Sigmoid colon (tissue), 4 donors: ENCODE data around the gene BCL7A.

Experiments used
- POLR2A ChIP-seq, 2 donors: fragments of 450-650 bp; IDR thresholded peaks; one replicate each; pipeline ENCODE4 v1.6.1; 2016; ENCODE audit warnings: antibody characterized with exemption in 2 of 2, mild to moderate bottlenecking in 2 of 2, moderate library complexity in 2 of 2
- POLR2AphosphoS5 ChIP-seq, 4 donors: sonication (generic); formaldehyde crosslinking; IDR thresholded peaks; one replicate each; pipeline ENCODE4 v1.6.1; 2017; ENCODE audit warnings: antibody characterized with exemption in 4 of 4
- TF ChIP-seq, protein P1 (sequence below), 4 experiments: fragments of 450-650 bp in 3 of 4; fragments of 200-600 bp in 1 of 4; IDR thresholded peaks; one replicate each; pipeline ENCODE4 v1.5.1; 2016 to 2019; ENCODE audit warnings: antibody characterized with exemption in 4 of 4, mild to moderate bottlenecking in 3 of 4, moderate library complexity in 2 of 4

DNA sequence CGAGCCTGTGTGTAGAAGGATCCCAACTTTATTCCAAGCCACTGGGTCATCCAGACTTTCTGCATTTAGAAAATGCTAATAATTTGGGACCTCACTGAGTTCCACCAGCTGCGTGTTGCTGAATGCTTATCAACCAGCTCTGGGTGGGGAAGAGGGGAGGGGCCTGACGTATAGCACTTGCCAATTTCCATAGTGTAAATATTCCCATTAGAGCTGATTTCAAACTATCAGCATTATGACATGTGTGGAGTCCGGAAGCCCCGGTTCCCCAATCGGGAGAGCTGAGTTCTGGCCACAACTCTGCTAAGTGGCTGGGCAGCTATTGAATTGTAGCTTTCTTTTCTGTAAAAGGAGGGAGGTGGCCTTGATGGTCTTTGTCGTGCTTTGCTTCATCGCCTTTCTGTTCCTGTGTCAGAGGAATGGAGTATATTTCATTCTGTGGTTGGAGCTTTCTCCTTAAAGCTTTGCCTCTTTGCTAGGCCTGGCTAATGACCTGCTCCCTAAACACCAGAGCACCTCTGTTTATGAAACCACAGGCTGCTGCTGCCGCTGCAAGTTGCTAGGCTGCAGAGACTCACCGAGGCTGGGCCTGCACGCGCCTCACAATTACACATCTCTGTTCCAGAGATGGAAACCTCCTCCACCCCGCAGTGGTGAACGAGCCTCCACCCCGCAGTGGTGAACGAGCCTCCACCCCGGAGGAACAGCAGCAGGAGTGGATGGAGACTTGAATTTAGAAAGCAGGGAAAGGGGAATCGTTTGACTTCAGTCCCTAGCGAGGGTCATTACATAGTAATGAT, 7.7 kb upstream of the BCL7A start:
- TF ChIP-seq, protein P1, sequence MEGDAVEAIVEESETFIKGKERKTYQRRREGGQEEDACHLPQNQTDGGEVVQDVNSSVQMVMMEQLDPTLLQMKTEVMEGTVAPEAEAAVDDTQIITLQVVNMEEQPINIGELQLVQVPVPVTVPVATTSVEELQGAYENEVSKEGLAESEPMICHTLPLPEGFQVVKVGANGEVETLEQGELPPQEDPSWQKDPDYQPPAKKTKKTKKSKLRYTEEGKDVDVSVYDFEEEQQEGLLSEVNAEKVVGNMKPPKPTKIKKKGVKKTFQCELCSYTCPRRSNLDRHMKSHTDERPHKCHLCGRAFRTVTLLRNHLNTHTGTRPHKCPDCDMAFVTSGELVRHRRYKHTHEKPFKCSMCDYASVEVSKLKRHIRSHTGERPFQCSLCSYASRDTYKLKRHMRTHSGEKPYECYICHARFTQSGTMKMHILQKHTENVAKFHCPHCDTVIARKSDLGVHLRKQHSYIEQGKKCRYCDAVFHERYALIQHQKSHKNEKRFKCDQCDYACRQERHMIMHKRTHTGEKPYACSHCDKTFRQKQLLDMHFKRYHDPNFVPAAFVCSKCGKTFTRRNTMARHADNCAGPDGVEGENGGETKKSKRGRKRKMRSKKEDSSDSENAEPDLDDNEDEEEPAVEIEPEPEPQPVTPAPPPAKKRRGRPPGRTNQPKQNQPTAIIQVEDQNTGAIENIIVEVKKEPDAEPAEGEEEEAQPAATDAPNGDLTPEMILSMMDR (IDR thresholded peaks at IDR 0.05) = no peak
- no peak for TF ChIP-seq POLR2A (IDR thresholded peaks at IDR 0.05)
- TF ChIP-seq POLR2AphosphoS5 (IDR thresholded peaks at IDR 0.05) = no peak
